ENCODE results near the gene WDR7.
A peak's percentile ranks its signal among the peaks of the same experiment; 100 is the strongest.

The WDR7 gene

GRCh38 chr18:57004366-57005121, 353.4 kb downstream of the WDR7 start:
- peak; percentile 71 for DNase-seq

DNA sequence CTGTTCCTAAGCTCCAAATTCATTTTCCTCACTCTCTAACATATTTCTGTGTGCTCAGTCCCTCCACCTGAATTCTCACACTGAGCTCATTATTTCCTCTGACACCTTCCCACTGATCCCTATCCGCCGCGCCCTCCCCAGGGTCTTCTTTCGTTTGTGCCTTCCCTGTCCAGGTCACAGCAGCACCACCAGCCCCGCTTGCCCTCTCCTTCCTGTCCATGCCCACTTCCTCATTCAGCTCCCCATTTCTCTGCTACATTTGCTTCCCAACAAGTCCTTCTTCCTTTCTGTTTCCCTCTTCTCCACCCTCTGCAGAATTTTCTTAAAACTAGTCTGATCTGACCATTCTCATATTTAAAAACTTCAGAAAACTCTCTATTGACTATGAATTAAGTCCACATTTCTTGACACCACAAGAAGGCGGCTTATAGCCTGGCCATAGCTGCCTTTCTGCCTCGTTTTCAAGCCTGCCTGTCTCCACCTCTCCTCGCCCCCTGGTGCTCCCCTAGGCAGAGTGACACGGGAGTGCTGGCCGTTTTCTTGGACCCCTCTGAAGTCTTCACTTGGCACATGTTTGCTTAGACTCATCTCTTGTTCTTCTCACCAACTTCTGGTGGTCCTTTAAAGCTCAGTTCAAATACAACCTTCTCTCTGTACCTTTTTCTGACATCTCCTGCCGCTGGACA, 357.0 kb downstream of the WDR7 start:
- DNase-seq: no peak

DNA sequence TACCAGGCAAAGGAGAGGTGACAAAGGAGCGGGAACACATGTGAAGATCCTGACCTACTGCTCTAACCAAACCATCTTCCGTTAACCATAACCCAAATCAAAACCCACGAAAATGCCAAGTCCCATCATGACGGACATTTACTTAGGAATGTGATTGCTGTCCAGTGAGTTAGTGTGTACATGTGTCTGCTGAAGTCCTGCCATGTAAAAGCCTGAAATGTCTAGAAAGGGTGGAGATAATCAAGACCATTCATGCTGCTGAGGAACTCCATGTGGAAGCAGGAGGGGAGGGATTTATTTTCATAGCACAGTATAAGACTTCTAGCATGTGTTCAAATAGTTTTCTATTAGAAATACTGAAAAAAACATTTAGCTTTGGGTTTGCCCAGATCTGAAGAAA, 358.7 kb downstream of the WDR7 start:
- no peak for DNase-seq

- DNase-seq: no peak
Observed at GRCh38 chr18:57014772-57015413, 363.7 kb downstream of the WDR7 start.

- DNase-seq: no peak
Observed at GRCh38 chr18:57015451-57015850, 364.3 kb downstream of the WDR7 start.

DNA sequence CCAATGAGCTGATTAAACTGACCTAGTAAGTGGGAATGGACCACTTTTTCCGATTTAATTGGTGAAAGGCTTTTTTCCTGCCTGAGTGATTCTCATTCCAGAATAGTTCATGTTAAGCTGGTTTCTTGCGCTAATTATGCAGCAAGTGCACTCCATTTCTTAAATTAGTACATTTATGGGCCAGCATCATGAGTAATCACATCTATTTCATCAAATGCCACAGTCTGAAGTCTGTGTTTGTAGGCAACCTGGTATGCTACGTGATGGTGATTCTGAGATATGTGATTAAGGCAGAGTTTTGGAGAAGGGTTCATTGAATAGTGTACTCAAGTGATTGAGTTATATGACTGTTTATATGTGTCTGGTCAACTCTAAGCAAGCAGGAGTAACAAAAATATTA, 367.7 kb downstream of the WDR7 start:
- DNase-seq: no peak

GRCh38 chr18:57022716-57023115, 371.6 kb downstream of the WDR7 start:
- DNase-seq: no peak

GRCh38 chr18:57023275-57023882, 372.2 kb downstream of the WDR7 start:
- no peak for DNase-seq

DNA sequence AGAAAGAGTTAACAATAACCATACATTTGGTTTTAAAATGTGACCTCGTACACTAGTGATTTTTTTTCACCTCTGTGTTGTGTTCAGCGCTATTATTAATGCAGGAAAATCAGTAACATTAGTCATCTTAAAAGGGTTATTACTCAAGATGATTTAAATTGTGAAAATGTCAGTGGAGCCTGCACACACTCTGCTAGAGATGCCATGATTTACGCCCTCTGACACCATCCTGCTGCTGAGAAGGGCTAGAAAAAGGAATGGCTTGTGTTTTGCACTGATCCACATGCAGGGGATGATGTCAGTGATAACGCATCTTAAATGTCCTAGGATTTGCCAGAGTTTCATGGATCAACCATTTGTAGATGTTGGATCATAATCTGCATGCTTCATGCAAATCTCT, 374.4 kb downstream of the WDR7 start:
- DNase-seq: no peak

- peak; percentile 12 for DNase-seq
Observed at GRCh38 chr18:57026316-57026715, 375.2 kb downstream of the WDR7 start.

DNA sequence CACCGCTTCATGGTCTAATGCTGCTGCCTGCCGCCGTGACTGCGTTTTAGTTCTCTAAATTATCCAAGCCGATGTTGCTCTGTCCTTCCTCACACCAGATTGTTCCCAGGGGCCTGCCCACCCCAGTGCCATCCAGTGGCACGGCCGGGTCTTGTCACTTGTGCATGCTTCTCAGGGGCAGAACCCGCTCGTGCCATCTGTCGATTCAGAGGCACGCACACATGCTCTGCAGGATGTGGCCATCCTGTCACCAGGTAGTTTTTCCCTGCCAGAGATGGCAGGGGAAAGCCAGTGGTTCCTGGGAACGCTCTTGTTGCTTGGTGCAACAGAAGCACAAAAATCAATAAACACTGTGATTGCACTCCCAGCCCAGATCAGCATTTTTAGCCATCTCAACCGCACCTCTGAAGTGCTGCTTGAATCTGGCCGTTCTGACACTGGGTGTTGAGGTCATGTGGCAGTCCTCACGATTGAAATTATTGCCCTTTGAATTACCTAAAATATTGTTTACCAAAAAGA, 376.1 kb downstream of the WDR7 start:
- DNase-seq: no peak

GRCh38 chr18:57029761-57030160, 378.6 kb downstream of the WDR7 start:
- DNase-seq: no peak

GRCh38 chr18:57030417-57030816, 379.3 kb downstream of the WDR7 start:
- DNase-seq: no peak

DNA sequence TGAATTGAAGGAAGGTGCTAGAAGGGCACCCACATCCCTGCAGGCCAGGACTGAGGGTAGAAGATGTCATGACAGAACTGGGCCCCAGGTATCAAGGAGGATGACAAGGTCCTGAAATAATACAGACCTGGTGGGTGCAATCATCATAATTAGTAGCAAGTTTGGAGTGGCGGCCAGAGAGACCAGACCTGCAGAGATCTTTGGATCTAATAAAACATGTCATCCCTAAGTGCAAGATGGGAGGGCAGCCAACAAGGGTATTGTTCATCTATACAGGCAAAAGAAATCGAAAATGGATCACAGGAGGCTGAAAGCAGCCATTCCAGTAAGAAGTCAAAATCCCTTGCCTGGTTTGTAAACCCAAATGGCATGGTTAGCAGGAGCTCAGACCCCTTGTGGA, 384.4 kb downstream of the WDR7 start:
- no peak for DNase-seq

- DNase-seq: no peak
Observed at GRCh38 chr18:57038395-57038794, 387.2 kb downstream of the WDR7 start.

- DNase-seq: no peak
Observed at GRCh38 chr18:57040175-57040574, 389.0 kb downstream of the WDR7 start.

DNA sequence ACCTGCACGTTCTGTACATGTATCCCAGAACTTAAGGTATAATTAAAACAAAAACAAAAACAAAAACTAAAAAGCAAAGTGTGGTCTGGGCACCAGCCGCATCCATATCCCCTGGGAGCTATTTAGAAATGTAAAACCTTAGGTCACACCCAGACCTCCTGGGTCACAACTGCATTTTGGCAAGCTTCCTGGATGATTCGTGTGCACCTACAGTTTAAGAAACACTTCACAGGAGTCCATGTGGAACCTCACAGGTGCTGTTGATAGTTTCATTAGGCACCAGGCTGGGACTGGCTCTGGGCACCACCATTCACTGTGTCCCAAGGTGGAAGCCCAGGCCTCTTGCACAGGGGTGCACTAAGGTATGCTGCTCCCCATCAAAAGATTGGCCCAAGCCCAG, 392.1 kb downstream of the WDR7 start:
- no peak for DNase-seq

GRCh38 chr18:57048351-57048750, 397.2 kb downstream of the WDR7 start:
- no peak for DNase-seq

DNA sequence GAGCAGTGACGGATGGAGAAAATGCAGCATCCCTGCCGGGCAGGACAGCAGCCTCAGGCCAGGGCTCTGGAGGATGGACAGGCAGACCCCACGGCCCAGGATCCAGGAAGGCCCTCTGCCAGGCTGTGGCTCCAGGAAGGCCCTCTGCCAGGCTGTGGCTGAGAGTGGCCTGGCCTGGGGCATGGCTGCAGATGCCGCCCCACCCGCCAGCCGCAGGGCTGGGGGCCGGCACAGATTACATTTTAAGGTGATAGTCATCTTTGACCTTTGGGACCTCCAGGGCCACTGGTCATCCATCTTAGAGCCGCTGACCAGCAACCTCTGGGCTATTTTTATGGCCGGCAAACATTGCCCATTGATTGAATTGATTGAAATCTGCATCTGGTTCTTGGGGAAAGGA, 397.7 kb downstream of the WDR7 start:
- no peak for DNase-seq

DNA sequence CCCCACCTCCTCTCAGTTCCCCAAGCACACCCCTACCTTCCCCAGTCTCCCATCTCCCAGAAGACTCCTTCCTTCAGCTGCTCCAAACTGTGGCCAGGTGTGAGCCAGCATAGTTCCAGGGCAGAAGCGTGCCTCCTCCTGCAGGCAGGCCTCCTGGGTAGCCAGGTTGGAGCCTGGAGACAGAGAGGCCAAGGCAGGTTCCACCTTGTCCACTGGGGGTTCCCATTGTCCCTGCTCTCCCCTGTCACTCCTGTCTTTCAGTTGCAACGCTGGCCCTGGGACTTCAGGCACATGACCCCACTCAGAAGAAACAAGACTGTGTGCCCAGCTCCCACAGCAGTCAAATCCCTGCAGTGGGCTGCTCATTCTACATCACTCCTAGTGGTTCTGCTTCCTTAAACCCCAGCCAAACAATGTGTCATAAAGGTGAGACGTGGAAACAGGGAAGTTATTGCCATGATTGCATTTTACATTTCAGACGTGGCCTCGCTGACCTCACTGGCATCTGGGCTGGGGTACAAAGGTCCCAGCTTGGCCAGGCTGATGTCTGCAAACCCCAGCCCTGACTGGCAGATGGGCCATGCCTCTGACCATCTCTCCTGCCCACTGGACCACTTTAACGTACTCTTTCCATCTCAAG, 399.3 kb downstream of the WDR7 start:
- no peak for DNase-seq

DNA sequence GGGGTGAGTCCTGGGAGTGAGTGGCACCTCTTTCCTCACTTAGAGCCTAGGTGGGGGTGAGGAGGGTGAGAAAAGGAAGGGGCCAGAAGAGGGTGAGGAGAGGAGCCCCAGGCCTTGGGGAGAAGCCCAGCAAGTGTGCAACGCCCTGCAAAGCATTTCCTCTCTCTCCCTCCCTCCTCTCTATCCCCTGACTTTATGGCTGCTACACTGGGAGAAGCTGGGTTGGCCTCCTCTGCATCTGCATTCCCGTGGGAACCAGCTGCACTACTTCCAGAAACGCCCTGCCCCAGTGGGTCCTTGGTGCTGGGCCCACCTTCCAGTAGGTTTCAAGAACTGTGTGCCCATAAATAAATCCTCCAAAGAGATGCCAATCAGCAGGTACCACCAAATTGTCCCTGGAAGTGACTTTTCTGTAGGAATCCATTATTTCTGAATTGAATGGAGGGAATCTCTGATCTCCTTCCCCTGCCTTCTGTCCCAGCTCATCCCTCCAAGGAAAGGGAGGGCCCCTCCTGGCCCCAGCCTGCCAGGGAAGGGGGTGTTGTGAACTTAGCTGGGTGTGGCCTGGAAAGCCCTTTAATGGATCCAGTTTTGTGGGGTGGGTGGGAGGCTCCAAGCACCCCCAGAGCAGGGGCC, 400.0 kb downstream of the WDR7 start:
- no peak for DNase-seq

DNA sequence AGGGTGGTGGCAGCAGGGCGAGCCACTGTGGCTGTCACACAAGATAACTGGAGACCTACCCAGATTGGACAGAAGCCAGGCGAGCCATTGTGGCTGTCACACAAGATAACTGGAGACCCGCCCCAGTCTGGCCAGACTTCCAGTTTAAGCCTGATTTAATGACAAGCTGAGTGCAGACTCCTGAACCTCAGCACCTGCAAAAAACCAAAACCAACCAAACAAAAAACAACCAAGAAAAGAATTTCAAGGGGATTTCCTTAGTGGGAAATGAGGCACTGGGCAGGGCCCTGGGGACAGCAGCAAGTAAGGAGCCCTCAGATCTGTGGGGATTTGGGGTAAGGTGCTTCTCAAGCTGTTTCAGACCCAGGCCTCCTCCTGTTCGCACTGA, 400.5 kb downstream of the WDR7 start:
- DNase-seq: no peak

DNA sequence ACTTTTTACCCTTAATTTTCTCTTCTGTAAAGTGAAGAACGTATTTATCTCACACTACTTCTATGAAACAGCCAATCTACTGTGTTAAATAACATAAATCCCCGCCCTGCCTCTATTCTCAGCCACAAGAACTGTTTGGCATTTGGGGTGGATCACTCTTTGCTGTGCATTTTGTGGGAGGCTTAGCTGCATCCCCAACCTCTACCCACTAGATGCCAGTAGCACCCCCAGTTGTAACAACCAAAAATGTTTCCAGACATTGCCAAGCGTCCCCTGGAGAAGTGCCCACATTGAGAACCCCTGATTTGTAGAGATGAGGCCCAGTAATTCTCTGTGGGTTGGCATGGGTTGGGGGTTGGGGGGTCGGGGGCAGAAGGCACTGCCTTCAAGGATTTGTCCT, 401.0 kb downstream of the WDR7 start:
- no peak for DNase-seq

Measured in HCEC 1CT (cell line).